ENCODE data around the gene BOD1. TPM values are rescaled to one million over a fixed set of nuclear protein-coding genes. Genes with fewer than 3 reads are reported as not detected.

The BOD1 gene
- total and polyA plus RNA-seq, 2 of the 8 experiments (the other 6 are each of a cell fraction or from before 2014, with no cell fraction given): 107 to 149 TPM

- TF ChIP-seq RBBP5 (IDR thresholded peaks at IDR 0.05; ENCODE audit: borderline replicate concordance, low read depth, low read length): no peak
- no peak for TF ChIP-seq BRCA1 (IDR thresholded peaks at IDR 0.05; ENCODE audit: low read depth, low read length)
- no peak for TF ChIP-seq CTBP2 (IDR thresholded peaks at IDR 0.05; ENCODE audit: borderline replicate concordance, insufficient read depth, insufficient read length, low read length)
- no peak for TF ChIP-seq TAF1 (IDR thresholded peaks at IDR 0.05; ENCODE audit: low read depth, low read length)
- TF ChIP-seq HDAC6 (IDR thresholded peaks at IDR 0.05; ENCODE audit: low read depth, low read length): no peak
- no peak for TF ChIP-seq SP4 (IDR thresholded peaks at IDR 0.05; ENCODE audit: low read length)
- TF ChIP-seq SAP30 (IDR thresholded peaks at IDR 0.05; ENCODE audit: insufficient read depth, insufficient replicate concordance, low read length): no peak
- no peak for TF ChIP-seq FOSL1 (IDR thresholded peaks at IDR 0.05; ENCODE audit: insufficient read depth, low read depth, low read length)
- TF ChIP-seq GABPA (IDR thresholded peaks at IDR 0.05; ENCODE audit: borderline replicate concordance, insufficient read depth, low read length): no peak
These were observed 48.3 kb downstream of the BOD1 start (continued) for GRCh38 chr5:173568128-173568527.

Data from H1 (cell line).